Hepatic stellate cell (primary cell): ENCODE data around the gene MTCH1.
A peak's percentile ranks its signal among the peaks of the same experiment; 100 is the strongest.

Experiments
- DNase-seq: peaks from one replicate; pipeline ENCODE4 v3.0.0; 2011; ENCODE audit warnings: low spot score

Gene MTCH1

GRCh38 chr6:36970892-36971842 lies 14.8 kb downstream of the MTCH1 start:
- no peak for DNase-seq

- DNase-seq: no peak
Measured at GRCh38 chr6:36969988-36970891, 15.8 kb downstream of the MTCH1 start.

GRCh38 chr6:36969240-36969691 lies 16.7 kb downstream of the MTCH1 start:
- no peak for DNase-seq

- no peak for DNase-seq
Measured at GRCh38 chr6:36968266-36968977, 17.6 kb downstream of the MTCH1 start.

GRCh38 chr6:36967757-36968156 lies 18.2 kb downstream of the MTCH1 start:
- no peak for DNase-seq

- no peak for DNase-seq
Measured at GRCh38 chr6:36967301-36967700, 18.7 kb downstream of the MTCH1 start.

GRCh38 chr6:36964908-36965307 lies 21.1 kb downstream of the MTCH1 start:
- DNase-seq: no peak

- DNase-seq: no peak
Measured at GRCh38 chr6:36964349-36964748, 21.6 kb downstream of the MTCH1 start.

- no peak for DNase-seq
Measured at GRCh38 chr6:36963451-36964290, 22.3 kb downstream of the MTCH1 start.

- DNase-seq: peak; percentile 76
Measured at GRCh38 chr6:36962874-36963273, 23.1 kb downstream of the MTCH1 start.

GRCh38 chr6:36961441-36962435 lies 24.3 kb downstream of the MTCH1 start:
- DNase-seq: no peak

GRCh38 chr6:36959555-36960250 lies 26.3 kb downstream of the MTCH1 start:
- no peak for DNase-seq

GRCh38 chr6:36958775-36959554 lies 27.0 kb downstream of the MTCH1 start:
- DNase-seq: no peak

- DNase-seq: no peak
Measured at GRCh38 chr6:36957773-36958271, 28.2 kb downstream of the MTCH1 start.

GRCh38 chr6:36956446-36956820 lies 29.6 kb downstream of the MTCH1 start:
- DNase-seq: no peak

GRCh38 chr6:36955671-36956445 lies 30.1 kb downstream of the MTCH1 start:
- no peak for DNase-seq

GRCh38 chr6:36955136-36955535 lies 30.9 kb downstream of the MTCH1 start:
- no peak for DNase-seq
